GM19324 (cell line): ENCODE results near the gene CHD6.

Experiments used
- ATAC-seq: cut with Tn5 transposase; IDR thresholded peaks from one replicate; pipeline ENCODE4 v1.9.1; 2021; ENCODE audit warnings: mild to moderate bottlenecking, moderate library complexity; ENCODE audit not compliant: unreplicated experiment, low FRiP score

Gene CHD6

DNA sequence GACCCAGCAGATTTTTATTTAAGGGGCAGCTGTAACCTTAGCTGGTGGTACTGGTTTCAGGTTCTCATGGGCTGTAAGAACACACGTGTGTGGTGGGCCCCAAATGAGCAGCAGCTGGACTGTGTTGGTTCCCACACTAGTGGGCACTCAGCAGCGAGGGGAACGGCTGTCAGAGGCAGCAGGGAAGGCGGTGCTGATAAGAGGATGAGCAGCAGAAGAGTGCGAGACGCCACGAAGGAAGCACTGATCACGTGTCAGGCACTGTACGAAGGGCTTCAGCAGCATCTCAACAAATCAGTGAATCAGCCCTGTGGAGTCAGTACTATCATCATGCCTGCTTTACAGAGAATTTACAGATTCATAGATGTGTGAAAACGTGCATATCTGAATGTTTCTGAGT lies 210.6 kb downstream of the CHD6 start:
- ATAC-seq, result no peak

DNA sequence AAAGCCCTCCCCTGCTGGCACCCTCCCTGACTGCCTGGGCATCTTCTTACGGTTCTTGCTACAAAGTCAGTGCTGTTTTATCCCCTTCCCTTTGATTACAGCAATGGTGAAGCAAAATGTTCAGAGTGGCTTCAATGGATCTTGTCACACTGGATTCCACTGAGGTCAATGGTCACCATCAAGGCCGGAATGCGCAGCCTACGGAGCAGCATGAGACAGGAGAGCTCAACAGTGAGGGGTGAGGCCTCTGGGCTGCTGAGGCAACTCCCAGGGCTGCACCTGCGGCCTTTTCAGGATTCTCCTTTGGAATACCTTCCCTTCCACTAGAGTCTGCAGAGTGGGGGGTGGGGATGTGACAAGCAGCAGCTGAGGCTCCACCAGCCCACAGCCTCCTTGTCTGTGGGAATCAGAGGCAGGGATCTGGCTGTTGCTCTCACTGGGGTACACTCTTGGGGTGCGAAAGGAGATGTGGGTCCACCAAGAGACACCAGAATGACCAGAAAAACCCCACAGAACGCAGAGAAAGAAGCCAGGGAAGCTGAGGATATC lies 211.2 kb downstream of the CHD6 start:
- no peak for ATAC-seq

DNA sequence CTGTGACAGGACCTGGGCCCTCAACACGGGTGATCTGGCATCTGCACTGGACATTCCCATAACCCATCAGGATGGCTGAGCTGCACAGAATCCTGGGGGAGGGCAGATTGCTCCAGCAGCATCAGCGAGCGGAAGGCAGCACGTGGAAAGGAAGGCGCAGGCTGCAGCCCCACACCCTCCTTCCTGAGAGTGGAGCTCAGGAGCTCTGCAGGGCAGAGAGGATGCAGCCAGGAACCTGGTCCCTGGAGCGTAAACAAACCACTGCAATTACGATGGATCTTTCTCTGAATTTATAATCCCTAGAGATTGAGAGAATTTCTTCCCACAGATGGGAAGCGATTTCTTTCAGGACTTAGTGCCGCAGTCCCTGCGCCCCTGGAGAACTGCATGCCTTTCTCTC lies 211.8 kb downstream of the CHD6 start:
- ATAC-seq, result no peak

DNA sequence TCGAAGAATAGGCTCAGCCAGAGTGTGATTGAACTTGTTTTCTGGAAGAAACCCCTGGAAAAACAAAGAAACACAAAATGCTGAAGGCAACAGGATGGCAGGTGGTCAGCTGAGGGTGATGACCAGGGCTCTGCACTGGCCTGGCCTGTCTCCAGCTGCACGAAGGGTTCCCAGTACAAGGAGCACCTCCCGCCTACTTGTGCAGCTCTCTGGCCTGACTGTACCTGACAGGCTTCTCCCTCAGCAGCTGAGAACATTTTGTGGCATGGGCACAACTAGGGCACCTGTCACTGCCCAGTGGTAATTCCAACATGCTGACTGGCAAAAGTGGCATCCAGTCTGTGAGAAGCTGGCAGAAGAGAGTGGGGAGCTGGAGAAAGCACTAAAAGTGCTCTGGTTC lies 212.7 kb downstream of the CHD6 start:
- no peak for ATAC-seq

DNA sequence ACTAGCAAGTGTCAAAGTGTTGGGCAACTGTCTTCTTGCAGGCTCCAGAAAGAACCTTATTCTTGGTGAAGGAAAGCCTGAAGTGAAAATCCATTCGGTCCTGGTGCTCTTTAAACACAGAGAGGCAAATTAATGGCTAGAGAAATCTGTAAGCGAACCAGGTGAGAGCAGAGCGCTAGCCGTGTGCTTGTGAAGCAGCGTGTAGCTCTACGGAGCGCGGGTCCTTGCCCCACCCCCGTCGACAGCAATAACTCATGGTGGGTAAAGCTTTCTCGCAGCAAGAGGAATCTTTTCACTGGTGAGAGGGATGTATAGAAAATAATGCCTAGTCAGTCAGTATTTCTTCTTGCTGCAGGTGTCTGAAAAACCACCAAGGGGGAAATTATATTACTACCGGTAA lies 214.6 kb downstream of the CHD6 start:
- no peak for ATAC-seq

DNA sequence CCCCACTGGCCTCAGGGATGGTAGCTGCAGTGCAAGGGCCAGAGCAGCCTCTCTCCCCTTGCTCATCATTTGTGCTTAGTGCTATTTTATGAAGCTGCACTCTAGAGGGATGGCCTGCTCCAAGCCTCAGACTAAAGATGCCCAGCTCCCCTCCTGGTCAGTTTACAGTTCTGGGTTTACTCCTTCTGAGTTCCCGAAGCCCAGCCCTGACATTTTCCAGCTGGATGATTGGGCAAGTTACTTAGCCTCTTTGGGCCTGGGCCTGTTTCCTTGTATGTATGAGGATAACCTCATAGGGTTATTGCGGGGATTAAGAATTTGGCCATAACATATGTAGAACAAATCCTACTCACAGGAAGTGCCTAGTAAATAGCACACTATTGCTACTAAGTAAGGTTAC lies 219.8 kb downstream of the CHD6 start:
- no peak for ATAC-seq

DNA sequence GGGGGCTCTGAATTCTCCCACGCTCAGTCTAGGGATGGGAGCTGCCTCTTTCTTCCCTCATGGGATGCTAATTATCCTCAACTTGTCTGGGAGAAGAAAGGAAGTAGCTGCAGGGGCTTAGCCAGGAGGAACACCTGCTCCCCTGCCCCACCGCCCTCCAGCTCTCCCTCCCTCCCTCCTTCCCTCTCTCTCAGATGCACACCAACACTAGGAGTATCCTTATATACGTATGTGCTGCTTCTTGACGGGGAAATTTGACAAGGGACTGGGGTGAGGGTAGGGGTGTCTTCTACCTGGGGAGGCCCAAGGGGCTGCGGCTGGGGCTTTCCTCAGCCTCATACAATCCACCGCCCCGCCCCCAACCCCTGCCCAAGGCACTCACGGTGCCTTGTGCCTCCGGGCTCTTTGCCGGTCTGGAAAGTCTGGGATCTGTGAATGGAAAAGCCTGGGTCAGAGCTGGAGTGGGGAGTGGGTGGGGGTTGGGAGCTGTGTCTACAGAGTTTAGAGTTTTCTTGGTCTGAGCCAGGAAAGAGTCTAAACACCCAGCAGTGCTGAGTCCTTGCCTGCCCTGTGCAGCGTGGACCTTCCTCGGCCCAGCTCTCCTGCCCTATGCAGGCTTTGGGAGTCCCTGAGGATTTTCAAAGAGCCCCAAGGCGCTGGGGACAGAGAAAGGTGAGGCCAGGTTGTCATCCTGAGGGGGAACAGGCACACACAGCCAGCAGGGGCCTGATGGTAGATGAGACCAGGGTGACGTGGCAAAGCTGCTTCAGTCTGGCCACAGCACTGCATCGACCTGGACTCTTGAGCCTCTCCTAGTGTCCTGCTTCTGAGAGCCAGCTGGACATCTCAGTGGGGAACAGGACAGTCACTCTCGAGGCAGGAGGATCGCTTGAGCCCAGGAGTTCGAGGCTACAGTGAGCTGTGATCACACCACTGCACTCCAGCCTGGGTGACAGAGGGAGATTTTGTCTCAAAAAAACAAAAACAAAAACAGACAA lies 222.2 kb downstream of the CHD6 start:
- ATAC-seq, result no peak

DNA sequence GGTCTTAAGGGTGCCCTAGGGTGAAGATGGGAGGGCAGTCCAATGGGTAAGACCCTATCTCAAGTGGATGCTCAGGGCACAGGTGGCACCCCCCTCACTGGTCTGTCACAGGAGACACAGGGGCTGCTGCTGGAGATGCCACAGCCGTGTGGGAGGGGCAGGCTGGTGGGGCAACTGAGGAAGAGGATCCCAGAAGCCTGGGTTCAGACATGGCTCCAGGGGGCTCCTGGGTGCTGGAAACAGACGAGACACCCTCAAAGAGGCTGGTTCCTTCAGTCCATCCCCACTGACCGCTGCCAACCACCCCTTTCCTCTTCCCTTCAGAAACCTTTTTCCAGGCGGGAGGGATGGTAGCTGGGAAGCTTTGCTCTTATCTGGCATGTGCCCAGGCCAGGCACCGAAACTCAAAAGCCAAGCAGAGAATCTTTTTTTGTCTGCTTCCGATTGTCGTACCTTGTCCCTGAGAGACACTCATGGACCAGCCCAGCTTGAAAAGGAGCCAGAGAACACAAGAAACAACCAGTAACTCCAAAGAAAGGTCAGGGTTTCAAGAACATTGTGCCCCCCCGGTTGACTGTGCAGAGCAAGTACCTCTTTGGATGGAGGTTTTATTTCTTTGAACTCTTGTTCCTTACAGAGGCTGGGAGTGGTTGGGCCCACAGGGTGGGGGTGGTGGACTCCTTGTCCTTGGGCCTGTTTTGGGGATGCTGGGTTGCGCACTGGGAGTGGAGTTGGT lies 223.1 kb downstream of the CHD6 start:
- no peak for ATAC-seq

DNA sequence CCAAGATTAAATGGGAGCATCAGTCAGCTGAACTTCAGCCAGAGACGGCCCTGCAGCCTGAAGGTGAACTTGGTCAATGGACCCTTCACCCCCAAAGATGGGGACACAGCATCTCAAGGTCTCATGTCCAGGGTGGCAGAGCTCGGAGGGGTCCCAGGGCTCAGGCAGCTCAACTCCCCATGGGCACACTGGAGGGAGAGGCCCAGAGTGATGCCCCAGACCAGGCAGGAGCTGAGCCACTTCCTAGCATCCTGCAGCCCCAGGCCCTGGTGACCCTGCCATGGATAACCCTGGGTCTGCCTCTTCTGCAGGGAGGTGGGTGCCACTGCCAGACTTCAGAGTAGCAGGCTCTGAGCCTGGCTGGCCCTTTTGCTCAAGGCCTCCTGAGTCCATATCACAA lies 224.1 kb downstream of the CHD6 start:
- ATAC-seq, result no peak

DNA sequence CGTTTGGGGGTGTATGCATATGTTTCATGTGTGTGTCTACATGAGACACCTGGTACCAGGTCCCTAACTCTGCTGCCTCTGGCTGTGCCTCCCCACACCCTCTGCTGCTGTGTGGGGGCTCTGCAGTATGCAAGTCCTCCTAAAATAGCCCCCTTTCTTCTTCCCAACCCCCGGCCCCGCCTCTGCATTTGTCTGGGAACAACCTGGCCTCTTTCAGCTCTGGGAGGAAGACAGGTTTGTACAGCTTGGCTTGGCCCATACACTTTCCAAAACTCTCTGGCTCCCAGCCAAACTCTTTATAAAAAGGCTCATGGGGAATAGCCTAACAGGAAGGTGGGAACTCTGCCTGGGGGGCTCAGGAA lies 224.5 kb downstream of the CHD6 start:
- ATAC-seq, result no peak

DNA sequence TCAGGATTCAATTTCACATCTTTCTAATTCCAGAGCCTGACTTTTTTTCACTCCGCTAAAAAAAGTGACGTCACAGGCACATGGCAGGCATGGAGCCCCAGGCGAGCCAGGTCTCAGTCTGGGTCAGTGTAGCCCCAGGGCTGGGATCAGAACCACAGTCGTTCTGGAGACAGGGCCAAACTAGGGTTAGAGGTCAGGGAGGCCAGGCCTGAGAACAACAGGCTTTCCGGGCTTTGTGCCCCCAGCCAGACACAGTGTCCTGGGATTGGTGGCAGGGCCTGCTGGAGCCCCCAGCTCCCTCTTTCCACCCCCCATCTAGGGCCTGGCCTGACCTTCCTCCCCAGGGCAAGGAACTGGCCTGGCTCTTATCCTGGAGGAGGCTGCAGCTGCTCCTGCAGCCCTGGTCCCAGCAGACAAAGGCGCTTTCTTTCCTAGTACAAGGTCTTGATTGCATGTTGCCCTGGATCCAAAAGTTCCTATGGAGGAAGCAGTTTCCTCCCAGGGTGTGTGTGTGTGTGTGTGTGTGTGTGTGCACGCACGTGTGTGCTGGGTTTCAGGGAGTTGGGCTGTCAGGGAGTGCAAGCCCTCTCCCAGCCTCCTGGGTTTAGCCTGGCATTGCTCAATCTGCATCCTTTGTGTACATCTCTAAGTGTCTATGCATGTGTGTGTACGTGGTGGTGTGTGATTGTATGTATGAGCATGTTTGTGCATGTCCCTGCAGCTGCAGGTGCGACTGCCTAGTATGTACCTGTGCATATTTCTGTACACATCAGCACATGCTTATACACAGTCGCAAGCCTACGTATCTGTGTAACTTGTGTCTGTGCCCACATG lies 225.1 kb downstream of the CHD6 start:
- ATAC-seq, result no peak

DNA sequence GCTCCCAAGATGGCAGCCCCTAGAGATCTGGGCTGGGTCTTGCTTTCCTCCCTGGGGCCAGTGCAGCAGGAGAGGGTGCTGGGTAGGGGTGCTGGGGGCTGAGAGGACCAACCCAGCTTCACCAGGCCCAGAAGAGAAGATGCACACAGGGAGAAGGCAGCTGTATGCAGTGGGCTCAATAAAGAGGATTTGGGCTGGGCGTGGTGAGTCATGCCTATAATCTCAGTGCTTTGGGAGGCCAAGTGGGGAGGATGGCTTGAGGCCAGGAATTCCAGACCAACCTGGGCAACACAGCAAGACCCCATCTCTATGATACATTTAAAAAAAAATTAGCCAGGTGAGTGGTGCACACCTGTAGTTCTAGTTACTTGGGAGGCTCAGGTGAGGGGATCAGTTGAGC lies 225.9 kb downstream of the CHD6 start:
- no peak for ATAC-seq

DNA sequence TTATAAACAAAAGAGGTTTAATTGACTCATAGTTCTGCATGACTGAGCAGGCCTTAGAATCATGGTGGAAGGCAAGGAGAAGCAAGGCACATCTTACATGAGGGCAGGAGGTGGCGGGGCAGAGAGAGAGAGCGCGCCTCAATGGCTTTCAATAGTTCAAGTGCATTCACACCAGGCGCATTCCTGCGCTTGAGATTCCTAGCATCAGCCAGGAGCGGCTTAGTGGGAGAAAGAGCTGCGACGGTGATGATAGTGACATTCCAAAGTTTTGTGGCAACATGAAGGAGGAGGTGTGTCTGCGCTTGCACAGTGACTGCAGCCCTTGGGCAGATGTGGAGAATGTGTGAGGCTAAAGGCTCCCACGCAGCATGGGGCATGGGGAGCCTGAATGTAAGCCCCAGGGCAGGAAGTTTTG lies 226.6 kb downstream of the CHD6 start:
- ATAC-seq, result no peak

DNA sequence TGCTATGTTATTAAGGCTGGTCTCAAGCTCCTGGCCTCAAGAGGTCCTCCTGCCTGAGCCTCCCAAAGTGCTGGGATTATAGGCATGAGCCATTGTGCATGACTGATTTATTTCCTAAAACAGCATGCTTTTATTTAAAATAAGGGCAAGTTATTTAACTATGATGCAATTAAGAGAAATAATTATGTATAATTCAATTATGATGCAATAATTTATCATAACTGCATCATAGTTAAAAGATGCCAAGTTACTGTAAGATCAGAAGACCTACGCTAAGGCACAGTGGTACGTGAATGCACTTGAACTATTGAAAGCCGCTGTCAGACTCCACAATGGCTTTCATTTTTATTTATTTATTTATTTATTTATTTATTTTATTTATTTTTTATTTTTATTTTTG lies 227.3 kb downstream of the CHD6 start:
- ATAC-seq, result no peak

DNA sequence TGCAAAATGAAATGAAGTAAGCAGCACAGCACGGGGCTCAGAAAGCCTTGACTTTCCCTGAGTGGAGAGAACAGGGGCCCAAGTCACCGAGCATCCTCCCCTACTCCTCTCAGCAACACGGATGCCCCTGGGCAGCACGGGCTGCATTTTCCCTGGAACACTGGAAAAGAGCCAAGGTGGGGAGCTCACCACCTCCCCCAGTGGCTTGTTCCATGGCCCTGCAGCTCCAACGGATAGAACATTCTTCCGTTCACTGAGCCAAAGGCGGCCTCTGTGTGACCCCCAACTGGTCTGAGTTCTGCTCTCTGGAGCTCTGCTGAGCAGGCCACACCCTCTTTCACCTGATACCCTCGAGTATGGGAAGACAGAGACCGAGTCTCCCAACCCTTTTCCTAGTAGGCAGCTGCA lies 230.7 kb downstream of the CHD6 start:
- ATAC-seq, result no peak

DNA sequence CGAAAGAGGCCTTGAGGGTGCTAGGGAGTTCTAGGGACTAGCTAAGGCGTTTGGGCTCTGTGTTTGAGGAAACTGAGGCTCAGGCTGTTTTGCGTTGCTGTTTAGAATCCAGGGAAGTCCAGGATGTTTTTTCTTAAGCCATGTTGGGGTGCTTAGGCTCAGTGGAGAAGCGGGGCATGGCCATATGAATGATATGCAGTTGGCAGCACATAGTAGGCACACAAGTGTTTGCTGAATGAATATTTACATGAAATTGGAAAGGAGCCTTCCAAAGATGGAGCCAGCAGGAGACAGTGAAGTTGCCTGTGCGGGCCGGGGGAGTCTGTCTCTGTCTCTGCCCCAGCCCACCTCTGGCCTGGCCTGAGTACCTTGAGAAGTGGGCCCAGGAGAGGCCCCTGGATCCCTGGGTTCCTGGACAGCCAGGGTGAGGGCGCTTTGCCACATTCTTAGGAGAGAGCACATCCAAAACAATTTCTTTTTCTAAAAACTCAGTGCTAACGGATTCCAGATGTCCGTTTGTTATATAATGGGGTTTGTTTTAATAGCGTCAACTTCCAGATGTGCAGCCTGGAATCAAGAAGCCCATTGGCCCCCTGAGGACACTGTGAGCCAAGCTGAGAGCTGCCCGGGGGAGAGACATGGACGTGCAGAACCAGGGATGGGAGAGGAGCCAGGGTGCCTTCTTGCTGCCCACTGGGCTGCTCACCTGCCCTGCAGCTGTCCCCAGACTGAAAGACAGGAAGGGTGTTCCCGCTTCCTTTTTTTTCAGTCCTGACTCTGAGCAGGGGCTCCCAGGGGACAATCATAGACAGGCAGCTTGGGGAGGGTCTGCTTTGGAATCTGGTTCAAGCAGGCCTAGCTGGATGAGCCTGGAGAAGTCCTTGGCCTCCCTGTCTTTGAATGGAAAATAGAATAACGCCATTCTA lies 231.4 kb downstream of the CHD6 start:
- no peak for ATAC-seq

DNA sequence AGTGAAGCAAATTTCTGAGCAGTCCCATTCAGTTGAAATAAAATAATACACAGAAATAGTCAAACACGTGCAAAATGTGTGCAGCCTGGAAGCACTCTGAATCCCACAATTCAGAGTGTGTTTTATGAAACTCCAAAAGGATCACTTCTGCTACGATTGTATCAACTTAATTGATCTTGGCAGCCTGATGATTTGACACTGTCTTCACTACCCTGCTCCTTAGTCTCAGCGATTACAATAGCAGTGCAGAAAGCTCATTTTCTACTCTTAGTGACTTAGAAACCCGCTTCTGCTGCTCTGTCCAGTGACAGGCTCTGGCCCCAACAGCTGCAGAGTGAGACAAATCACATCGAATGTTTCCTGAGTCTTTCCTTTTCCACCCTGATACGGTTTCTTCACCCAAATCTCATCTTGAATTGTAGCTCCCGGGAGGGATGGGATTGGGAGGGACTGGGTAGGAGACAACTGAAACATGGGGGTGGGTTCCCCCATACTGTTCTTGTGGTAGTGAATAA lies 235.3 kb downstream of the CHD6 start:
- ATAC-seq, result no peak

DNA sequence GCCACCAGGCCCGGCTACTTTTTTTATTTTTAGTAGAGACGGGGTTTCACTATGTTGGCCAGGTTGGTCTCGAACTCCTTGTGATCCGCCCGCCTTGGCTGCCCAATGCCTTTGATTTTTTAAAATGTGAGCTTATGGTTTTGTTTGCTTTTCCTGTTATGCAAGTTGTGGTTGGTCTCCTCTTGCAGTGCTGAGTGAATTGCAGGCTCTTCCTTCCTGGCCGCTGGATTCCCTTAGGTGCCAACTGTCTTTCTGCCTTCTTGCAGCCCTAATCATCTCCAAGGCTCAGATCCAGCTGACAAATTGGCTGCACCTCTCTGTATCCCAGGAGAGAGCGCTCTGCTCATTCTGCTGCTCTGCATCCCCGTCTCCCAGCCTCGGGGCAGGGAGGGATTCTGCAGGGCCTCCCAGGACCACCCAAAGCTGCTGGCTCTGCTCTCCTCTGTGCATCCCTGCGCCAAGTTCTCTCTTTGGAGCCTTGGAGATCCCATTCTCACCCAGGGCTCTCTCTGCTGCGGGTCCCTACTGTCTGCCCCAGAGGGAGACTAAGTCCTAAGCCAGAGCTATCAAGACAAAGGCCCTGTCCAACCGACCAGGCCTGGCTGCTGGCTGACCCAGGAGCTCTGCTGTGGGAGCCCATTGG lies 237.5 kb downstream of the CHD6 start:
- no peak for ATAC-seq

DNA sequence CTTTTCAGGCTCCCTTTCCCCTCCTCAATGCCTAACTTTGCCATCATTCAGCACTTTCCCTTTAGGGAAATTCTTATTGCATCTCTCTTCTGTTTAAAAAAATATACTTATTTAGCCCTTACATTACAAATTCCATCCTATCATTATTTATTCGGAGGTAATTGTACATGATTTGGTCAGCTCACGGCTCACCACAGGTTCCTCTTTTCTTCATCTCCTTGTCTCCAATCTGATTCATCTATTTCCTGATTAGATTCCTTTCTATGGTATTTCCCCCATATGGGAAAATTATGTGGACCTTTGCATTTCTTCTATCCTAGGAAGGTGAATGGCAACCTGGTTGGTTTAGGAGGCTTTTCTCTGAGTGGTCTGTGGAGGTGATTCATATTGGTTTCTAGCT lies 238.6 kb downstream of the CHD6 start:
- no peak for ATAC-seq
